ENCODE measurements around the gene HSCB. TPM values are rescaled to one million over a fixed set of nuclear protein-coding genes. Genes with fewer than 3 reads are reported as not detected.

The HSCB gene
- total and polyA plus RNA-seq, 9 of the 15 experiments (the other 6 are each of a cell fraction or from before 2014, with no cell fraction given): 2.6 to 13.1 (median 8.6) TPM

- peak in 1 of 3 experiments; percentile 31; a peak in 1 of 6 replicates for TF ChIP-seq ZBTB11 (CRISPR knock-in tag; IDR thresholded peaks at IDR 0.05)
- no peak for TF ChIP-seq NR2C1 (IDR thresholded peaks at IDR 0.05)
- peak; percentile 41; the same call in 1 of the 2 replicates for TF ChIP-seq NR2C1 (tag; IDR thresholded peaks at IDR 0.05)
- TF ChIP-seq MGA (IDR thresholded peaks at IDR 0.05): peak; percentile 57
- TF ChIP-seq, protein P1, sequence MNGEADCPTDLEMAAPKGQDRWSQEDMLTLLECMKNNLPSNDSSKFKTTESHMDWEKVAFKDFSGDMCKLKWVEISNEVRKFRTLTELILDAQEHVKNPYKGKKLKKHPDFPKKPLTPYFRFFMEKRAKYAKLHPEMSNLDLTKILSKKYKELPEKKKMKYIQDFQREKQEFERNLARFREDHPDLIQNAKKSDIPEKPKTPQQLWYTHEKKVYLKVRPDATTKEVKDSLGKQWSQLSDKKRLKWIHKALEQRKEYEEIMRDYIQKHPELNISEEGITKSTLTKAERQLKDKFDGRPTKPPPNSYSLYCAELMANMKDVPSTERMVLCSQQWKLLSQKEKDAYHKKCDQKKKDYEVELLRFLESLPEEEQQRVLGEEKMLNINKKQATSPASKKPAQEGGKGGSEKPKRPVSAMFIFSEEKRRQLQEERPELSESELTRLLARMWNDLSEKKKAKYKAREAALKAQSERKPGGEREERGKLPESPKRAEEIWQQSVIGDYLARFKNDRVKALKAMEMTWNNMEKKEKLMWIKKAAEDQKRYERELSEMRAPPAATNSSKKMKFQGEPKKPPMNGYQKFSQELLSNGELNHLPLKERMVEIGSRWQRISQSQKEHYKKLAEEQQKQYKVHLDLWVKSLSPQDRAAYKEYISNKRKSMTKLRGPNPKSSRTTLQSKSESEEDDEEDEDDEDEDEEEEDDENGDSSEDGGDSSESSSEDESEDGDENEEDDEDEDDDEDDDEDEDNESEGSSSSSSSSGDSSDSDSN (IDR thresholded peaks at IDR 0.05; ENCODE audit: borderline replicate concordance in 1 of 2, low read depth in 2 of 2, low read length in 2 of 2): 0 out of 4 replicates have a peak, but pooled peaks of 1 of the 2 experiments have one; percentile 60
Measured at GRCh38 chr22:28800308-28801041, 58.6 kb downstream of the HSCB start, which contains the start of gene XBP1 (continued).

All from K562 (cell line).